T follicular helper cell (primary cell): ENCODE results near the gene GORASP2.

ENCODE experiments used
- DNase-seq: peaks from one replicate; pipeline ENCODE4 v3.0.0-alpha.2; 2020; ENCODE audit warnings: low read depth

The GORASP2 gene

DNA sequence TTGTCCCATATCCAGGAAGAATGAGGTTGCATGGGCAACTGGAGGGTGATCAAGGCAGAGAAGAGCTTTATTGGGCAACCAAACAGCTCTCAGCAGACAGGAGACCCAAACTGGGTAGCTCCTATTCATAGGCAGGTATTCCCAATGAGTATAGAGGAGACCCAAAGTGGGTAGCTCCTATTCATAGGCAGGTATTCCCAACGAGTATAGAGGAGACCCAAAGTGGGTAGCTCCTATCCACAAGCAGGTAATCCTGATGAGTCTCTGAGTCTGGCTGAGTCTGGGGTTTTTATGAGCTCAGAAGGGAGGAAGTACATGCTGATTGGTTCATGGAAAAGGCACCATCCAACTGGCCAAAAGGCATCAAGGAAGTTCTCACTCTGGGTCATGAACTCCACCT, 5.3 kb upstream of the GORASP2 start:
- DNase-seq = no peak

DNA sequence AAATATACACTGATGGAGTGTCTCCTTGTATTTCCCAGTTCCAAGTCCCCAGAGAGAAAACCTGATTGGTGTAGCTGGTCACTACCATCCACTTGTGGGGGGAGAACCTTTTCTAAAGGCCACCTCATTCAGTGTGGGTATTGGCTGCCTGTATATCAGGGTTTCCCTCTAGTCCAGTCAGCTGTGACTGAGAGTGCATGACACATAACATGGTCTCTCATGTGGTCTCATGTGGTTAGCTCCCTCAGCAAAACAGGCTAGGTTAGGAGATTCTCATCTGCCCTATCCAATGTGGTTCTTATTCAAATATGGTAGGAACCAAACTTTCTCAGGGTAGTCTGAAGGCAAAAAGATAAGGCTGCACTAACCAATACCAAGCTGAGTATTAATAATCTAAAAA, 4.1 kb upstream of the GORASP2 start:
- DNase-seq = no peak

DNA sequence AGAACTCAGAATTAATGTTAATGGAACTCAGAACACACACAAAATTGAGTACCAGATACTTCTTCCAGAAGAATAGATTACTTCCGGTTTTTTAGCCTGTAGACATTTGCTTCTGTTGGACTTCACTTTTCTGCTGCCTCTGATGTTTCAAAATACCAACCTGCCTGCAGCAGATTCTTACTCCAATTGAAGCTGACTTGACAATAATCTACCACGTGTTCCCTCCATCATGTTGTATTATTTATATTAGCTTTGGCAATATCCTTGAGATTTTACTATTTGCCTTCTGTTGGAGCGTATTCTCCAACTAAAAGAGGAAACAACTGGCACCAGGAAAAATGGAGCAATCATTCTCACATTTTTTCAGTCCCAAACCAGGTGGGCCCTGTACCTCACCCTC, 3.1 kb upstream of the GORASP2 start:
- no peak for DNase-seq

DNA sequence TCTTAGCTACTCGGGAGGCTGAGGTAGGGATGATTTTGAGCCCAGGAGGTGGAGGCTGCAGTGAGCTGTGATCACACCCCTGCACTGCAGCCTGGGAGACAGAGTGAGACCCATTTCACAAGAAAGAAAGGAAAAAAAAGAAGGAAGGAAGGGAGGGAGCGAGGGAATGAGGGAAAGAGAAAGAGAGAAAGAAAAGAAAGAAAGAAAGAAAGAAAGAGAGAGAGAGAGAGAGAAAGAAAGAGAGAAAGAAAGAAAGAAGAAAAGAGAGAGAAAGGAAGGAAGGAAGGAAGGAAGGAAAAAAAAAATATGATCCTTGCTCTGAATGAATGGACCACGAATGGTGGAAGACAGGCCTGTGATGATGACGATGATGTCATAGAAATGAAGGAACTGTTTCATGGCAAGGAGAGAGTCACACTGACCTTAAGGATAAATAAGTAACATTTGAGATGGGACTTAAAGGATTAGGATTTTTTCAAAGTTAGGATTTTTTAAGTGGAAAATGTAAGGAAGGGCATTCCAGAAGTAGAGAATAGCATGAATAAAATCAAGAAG, 2.2 kb upstream of the GORASP2 start:
- DNase-seq = no peak

DNA sequence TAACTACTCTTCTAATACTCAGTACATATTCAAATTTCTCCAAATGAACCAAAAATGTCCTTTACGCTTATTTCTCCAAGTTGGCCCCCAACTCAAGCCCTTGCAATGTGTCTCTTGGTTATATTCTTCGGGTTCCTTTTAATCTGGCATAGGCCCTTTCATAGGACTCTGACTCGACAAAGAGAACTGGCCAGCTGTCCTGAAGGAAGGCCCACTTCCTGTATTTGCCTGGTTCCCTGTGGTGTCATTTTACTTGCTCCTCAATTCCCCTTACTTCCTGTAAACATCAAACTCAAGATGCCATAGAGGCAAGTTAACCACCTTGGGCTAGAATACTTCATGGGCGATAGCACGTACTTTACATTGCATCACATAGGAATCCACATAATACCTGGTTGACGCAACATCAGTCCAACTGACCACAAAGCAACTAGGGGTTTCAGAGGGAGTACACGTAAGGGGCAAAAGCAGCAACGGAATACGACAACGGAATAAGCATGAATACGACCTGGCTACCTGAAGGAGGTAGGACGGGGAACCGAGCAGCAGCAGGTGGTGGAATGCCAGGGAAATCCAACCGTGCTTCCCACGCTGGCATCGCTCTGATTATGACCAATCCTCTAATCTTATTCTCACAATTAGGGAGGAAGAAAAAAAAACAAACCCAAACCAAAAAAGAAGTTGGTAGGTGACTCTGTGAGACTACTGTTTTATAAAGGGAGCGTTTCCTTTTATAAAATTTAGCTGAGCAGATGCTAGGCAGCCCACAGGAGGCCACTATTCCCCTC, 823 bp upstream of the GORASP2 start:
- DNase-seq = no peak

DNA sequence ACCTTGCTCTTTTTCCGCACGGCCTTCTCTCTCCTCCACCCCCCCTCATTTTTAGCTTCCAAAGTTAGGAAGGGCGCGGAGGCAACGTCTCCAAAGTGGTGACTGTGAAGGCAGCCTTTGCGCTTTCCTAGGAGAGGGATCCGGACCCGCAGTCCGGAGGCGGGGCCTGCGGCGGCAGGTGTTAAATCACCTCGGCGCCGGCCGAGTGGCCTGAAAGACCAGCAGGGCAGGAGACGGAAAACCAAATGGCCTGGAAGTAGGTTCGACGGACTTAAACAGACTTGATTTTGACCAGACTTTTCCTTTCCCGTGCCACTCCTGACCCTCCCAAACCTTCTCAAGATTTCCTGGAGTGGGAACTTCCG, 615 bp downstream of the GORASP2 start:
- DNase-seq = peak; percentile 12

DNA sequence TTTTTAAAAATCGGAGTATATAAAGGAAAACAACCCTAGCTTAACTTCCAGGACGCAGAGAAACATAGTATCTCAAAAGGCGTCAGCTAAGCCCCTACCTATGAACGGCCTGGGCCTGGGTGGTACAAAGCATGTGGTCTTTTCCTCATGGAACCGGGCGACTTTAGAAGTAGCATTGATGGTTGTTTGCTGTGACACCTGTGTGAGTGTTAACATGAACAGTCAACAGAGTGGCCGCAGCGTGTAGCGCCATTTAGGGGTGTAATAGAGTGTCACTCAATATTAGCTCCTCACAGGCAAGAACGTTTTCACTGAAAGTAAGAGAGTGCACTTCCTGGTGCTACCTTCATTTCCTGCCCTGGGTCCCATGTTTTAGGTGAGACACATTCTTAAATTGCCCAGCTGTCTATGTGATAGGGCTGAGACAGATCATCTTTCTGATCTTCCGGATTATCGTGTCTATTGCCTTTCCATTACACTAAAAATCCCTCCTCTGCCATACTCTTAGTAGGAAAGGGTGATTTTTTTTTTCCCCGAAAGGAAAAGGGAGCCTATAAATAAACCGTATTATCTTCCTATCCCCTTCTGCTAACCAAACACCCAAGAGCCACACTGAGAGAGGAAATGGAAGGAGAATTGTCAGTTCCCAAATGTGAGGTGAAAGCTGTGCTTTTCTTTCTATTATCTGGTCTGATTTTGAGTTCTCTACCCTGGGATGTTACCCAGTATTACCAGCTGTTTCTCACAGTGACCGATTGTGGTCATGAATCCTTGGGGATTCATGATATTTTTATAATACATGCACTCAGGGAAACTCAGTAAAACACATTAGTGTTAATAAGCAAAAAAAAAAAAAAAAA, 1.3 kb downstream of the GORASP2 start:
- DNase-seq = peak; percentile 54

DNA sequence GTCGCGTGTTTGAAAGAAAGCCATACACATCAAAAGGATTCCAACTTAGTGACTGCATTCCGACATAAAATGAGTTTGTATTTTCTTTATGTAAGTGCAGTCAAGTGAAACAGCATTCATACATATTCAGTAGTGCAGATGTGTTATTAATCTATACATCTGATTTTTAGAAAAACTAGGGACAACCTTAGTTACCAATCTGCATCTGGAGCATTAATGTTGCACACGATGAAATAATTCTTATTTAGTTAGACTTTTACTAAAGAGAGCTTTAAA, 1.9 kb downstream of the GORASP2 start:
- DNase-seq = no peak

DNA sequence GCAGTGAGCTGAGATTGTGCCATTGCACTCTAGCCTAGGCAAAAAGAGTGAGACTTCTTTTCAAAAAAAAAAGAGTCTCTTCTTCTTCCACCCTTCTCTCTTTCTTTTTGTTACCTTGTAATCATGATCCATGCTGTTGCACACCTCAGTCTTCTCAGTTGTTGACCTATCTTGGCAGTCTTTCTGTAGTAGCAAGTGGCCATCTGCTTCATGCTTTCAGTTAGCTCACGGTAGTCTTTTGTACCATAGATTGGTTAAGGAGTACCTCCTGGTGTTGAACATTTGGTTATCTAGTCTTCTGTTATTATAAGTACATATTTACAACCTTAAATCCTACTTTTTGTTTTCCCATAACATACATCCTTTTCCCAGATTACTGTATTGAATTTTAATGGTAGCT, 3.1 kb downstream of the GORASP2 start:
- no peak for DNase-seq

DNA sequence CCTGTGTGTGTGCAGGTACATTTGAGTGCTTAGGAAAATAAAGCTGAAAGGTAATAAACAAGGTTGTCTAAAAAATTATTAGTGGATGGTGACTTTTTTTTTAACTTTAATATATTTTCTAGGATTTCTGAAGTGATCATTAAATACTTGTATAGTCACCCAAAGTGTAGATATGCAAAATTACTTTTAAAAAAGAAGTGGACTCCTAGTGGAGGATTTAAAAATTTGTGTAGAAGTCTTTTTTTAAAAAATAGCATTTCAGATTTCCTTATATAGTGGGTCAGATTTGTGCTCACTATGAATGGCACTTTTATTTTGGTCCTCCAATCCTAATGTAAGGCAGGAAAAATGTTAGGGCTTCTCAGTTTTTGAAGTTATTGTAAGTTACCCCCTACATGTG, 3.9 kb downstream of the GORASP2 start:
- no peak for DNase-seq

DNA sequence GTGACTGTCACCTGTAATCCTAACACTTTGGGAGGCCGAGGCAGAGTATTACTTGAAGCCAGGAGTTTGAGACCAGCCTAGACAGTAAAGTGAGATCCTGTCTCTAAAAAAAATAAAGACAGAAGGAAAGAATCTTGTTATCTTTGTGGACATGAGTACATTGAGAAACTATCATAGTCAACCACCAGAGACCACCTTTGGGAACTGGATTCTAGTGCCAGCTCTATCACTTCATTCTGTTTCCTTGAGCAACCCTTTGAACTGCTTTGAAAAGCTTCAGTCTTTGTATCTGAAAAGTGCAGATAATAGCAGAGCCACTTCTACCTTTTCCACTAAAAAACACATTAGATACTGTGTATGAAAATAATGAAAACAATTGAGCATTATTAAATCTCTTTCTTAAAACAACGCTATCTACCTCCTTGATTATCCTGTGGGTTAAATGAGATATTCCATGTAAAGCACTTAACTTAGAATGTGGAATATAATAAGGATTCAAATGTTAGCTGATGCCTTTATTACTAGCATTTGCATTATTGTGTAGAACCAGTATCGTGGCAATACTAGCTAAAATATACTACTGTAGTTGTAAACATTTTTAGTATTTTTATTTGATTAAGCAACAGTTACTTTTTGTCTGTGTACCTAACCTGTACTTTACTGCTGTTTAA, 8.8 kb downstream of the GORASP2 start:
- no peak for DNase-seq

DNA sequence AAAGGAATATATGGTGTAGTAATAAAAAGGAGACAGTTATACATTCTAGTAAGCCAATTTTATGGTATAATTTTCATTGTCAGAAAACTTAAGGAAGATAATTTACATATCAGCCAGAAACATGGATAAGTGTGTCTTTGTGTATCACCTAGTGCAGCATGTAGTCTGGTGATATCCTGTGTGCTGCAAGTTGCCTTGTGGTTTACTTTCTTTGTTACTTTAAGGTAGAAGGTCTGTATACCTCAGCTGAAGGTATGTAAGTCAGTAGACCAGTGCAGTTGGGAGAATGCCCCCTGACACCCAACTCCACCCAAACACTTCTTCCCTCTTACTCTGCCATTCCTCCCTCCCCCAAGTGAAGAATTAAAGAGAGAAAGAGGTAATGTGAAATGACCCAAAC, 11.0 kb downstream of the GORASP2 start:
- DNase-seq = no peak

DNA sequence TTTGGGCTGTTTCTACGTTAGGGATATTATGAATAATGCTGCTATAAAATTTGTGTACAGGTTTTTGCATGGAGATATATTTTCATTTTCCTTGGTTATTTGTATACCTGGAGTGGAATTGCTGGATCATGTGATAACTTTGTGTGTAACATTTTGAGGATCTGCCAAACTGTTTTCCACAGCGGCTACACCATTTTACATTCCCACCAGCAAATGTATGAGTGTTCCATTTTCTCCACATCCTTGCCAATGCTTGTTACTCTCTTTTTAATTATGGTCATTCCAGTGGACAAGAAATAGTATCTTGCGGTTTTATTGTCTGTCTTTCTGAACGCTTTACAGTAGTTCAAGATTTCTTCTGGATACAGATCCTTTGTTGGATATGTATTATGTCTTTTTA, 13.6 kb downstream of the GORASP2 start:
- DNase-seq = no peak

DNA sequence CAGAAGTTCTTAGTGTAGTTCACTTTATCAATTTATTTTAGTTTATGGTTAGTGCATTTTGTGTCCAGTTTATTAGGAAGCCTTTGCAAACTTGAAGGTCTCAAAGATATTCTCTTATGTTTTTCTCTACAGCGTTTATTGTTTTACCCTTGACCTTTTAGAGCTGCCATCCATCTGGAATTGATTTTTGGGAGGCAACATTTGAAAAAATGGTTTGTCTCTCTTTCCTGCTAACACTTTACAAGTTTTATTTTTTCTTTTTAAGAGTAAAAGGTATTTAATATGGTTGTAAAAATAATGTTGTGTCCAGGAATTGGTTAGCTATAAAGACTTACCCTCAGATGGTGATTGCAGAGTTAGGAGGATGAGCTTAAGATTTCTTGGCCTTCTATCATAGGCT, 14.0 kb downstream of the GORASP2 start:
- no peak for DNase-seq

DNA sequence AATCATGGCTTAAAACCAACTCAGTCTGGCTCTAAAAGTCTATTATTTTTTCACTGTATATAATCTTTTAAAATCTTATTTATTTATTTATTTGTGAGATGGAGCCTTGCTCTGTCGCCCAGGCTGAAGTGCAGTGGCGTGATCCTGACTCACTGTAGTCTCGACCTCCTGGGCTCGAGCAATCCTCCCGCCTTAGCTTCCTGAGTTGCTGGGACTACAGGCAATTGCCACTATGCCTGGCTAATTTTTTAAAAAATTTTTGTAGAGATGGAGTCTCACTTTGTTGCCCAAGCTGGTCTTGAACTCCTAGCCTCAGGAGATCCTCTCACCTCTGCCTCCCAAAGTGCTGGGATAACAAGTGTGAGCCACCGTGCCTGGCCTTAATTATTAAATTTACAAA, 14.5 kb downstream of the GORASP2 start:
- no peak for DNase-seq

DNA sequence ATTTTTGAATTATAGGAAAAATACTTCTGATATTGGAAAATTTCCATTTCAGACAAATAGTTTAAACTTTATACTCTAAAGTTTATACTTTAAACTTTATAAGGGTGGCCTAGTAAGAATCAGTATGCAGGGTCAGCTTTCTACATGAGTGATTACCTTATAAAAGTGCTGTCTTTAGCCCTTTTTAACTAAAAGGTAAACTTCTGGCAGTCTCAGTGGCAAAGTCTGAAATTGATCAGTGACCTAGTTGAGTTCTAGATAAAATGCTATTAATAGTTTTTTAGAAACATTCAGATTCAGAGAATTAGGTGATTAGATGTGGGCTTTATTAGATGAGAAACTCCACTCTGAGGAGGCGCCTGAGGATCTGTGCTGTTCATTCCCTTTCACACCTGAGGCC, 15.5 kb downstream of the GORASP2 start:
- DNase-seq = no peak

DNA sequence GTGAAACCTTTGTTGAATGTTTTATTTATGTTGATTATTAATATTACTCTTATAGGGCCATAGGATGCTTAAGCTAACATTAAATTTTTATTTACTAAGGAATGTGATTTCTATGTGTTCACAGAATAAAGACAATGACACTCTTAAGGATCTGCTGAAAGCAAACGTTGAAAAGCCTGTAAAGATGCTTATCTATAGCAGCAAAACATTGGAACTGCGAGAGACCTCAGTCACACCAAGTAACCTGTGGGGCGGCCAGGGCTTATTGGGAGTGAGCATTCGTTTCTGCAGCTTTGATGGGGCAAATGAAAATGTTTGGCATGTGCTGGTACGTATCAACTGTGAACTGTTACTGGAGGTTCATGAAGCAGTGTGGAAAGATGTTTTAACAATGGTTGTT, 20.4 kb downstream of the GORASP2 start:
- no peak for DNase-seq

DNA sequence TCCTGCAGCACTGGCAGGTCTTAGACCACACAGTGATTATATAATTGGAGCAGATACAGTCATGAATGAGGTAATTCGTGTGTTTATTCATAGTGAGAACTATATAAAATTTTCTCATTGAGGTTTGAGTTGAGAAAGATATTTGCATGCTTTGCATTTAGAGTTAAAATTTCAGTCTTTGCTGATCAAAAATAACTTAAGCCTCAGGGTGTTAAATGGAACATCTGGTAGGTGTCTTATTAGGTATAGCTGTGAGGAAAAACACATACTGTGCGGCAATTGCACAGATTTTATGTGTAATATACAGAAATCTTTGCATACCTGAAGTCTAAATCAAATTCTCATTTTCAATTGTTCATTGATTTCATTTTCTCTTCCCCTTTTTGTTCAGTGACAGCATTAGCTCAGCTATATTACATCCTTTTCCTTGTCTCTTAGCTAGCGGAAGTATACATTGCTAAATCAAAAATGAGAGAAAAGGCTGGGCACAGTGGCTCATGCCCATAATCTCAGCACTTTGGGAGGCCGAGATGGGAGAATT, 21.2 kb downstream of the GORASP2 start:
- DNase-seq = no peak

DNA sequence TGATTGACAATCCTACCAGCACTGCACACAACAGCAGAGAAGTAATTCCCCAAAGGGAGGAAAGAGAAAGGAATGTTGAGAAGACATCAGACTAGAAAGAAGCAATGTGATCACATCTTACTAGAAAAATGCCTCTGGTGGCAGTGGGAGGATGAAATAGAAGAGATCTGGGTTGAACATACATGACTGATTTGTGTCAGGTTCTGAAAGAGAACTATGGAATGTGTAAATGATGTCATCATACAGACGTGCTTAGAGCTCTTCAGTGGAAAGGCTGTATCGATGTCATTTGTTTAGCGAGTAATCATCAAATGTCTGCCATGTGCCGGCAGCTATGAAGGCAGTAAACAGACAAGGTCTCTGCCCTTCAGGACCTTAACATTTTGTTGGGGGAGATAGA, 24.9 kb downstream of the GORASP2 start:
- DNase-seq = no peak

DNA sequence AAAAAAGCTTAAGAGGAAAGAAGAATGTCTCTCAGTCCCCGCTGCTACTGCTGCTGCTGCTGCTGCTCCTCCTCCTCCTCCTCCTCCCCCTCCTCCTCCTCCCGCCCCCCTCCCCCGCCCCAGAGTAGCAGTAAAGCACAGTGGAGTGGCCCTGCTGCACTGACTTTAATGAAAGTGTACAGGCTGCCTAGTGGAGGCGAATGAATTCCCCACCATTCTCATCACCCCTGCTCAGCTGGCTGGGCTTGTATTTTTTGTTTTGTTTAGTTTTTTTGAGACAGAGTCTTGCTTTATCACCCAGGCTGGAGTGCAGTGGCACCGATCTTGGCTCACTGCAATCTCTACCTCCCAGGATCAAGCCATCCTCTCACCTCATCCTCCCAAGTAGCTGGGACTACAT, 34.3 kb downstream of the GORASP2 start:
- DNase-seq = no peak

DNA sequence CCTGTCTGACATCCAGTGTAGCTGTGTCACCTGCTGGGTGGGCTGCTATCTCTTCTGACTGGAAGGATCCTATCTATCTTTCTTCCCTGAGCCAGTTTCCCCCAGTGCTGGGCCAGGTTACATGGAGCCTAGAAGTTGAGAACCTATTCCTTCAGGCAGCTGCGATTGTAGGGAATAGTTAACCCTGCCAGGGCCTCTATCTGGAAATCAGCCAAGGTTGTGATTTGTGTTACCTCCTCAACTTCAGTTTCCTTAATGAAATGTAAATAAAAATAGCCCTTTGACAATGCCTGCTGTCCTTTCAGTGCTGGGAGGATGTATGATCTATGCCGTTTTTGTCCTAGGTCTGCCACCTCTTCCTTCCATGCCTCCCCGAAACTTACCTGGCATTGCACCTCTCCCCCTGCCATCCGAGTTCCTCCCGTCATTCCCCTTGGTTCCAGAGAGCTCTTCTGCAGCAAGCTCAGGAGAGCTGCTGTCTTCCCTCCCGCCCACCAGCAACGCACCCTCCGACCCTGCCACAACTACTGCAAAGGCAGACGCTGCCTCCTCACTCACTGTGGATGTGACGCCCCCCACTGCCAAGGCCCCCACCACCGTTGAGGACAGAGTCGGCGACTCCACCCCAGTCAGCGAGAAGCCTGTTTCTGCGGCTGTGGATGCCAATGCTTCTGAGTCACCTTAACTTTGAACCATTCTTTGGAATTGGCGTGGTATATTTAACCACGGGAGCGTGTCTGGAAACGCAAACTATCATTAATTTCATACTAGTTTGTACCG, 36.6 kb downstream of the GORASP2 start:
- DNase-seq = no peak
